ENCODE measurements around the gene TNK2.

Gene TNK2

GRCh38 chr3:195884691-195885035, 23.7 kb downstream of the TNK2 start:
- Histone ChIP-seq H3K27me3 (ENCODE audit: insufficient read depth, low read length, poor library complexity) (no peaks in the 10 kb centered on the region), H3K79me2 (ENCODE audit: insufficient read depth, low read length) (no peaks in the 10 kb centered on the region), H4K20me1 (ENCODE audit: insufficient read depth, low read length) (0 out of 2 replicates have a peak, but pooled peaks cover 4% of the 10 kb centered on the region), H3K27ac (ENCODE audit: low read length) (no peak overlapping the region), H3K9ac (ENCODE audit: low read depth, low read length) (no peak overlapping the region), H3K4me3 (ENCODE audit: low read depth in 1 of 2, low read length in 2 of 2) (no peak overlapping the region), H3K4me1 (ENCODE audit: insufficient read depth, low read length) (no peaks in the 10 kb centered on the region), H3K9me3 (ENCODE audit: insufficient read depth, low read length, severe bottlenecking) (no peaks in the 10 kb centered on the region), H2AFZ (ENCODE audit: low read depth, low read length) (no peak overlapping the region), H3K36me3 (ENCODE audit: insufficient read depth, low read length) (peaks cover 22% of the 10 kb centered on the region), H3K4me2 (ENCODE audit: insufficient read depth, low read length) (no peak overlapping the region)
- DNase-seq, result no peak
- TF ChIP-seq CTCF (IDR thresholded peaks at IDR 0.05; ENCODE audit: borderline replicate concordance, extremely low read depth, low read length, poor library complexity, severe bottlenecking) (no peak), EZH2 (IDR thresholded peaks at IDR 0.05; ENCODE audit: borderline replicate concordance, low read depth, low read length, severe bottlenecking) (no peak)
- ATAC-seq (ENCODE audit: insufficient read depth, low read depth), result no peak

DNA sequence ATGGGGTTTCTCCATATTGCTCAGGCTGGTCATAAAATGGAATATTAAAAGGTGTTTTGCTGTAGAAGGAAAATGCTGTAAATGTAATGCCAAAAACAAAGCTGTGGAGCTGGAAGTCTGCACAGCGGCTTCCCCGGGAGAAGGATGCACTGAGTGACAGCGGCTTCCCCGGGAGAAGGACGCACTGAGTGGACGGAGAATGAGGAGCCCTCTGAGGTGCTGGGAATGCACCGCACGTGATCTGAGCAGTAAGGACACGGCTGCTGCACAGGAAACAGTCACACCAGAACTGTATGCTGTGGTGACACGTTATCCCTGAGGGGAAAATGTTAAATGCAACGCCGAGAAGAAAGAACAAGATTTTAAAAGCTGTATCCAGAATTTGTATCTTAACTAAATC, 24.6 kb downstream of the TNK2 start:
- no peak for DNase-seq
- H3K79me2 ChIP-seq (ENCODE audit: insufficient read depth, low read length), result no peaks in the 10 kb centered on the region
- no peak overlapping the region for H3K4me3 ChIP-seq (ENCODE audit: low read depth in 1 of 2, low read length in 2 of 2)
- TF ChIP-seq EZH2 (IDR thresholded peaks at IDR 0.05; ENCODE audit: borderline replicate concordance, low read depth, low read length, severe bottlenecking) (no peak), CTCF (IDR thresholded peaks at IDR 0.05; ENCODE audit: borderline replicate concordance, extremely low read depth, low read length, poor library complexity, severe bottlenecking) (no peak)
- no peak for ATAC-seq (ENCODE audit: insufficient read depth, low read depth)
- no peak overlapping the region for H3K4me2 ChIP-seq (ENCODE audit: insufficient read depth, low read length)
- no peak overlapping the region for H3K9ac ChIP-seq (ENCODE audit: low read depth, low read length)
- H3K4me1 ChIP-seq (ENCODE audit: insufficient read depth, low read length), result no peaks in the 10 kb centered on the region
- H3K36me3 ChIP-seq (ENCODE audit: insufficient read depth, low read length), result peaks cover 28% of the 10 kb centered on the region
- H3K27ac ChIP-seq (ENCODE audit: low read length), result no peak overlapping the region
- H3K9me3 ChIP-seq (ENCODE audit: insufficient read depth, low read length, severe bottlenecking), result no peaks in the 10 kb centered on the region
- no peaks in the 10 kb centered on the region for H3K27me3 ChIP-seq (ENCODE audit: insufficient read depth, low read length, poor library complexity)
- H4K20me1 ChIP-seq (ENCODE audit: insufficient read depth, low read length), result 0 out of 2 replicates have a peak, but pooled peaks cover 4% of the 10 kb centered on the region
- H2AFZ ChIP-seq (ENCODE audit: low read depth, low read length), result no peak overlapping the region

- Histone ChIP-seq H3K36me3 (ENCODE audit: insufficient read depth, low read length) (peaks cover 33% of the 10 kb centered on the region), H3K4me2 (ENCODE audit: insufficient read depth, low read length) (no peak overlapping the region), H3K27me3 (ENCODE audit: insufficient read depth, low read length, poor library complexity) (no peaks in the 10 kb centered on the region), H3K4me1 (ENCODE audit: insufficient read depth, low read length) (no peaks in the 10 kb centered on the region), H3K79me2 (ENCODE audit: insufficient read depth, low read length) (no peaks in the 10 kb centered on the region), H3K27ac (ENCODE audit: low read length) (no peak overlapping the region), H3K9me3 (ENCODE audit: insufficient read depth, low read length, severe bottlenecking) (no peaks in the 10 kb centered on the region), H2AFZ (ENCODE audit: low read depth, low read length) (no peak overlapping the region), H3K4me3 (ENCODE audit: low read depth in 1 of 2, low read length in 2 of 2) (no peak overlapping the region), H3K9ac (ENCODE audit: low read depth, low read length) (no peak overlapping the region), H4K20me1 (ENCODE audit: insufficient read depth, low read length) (0 out of 2 replicates have a peak, but pooled peaks cover 4% of the 10 kb centered on the region)
- ATAC-seq (ENCODE audit: insufficient read depth, low read depth) (no peak), DNase-seq (no peak)
- TF ChIP-seq EZH2 (IDR thresholded peaks at IDR 0.05; ENCODE audit: borderline replicate concordance, low read depth, low read length, severe bottlenecking), result no peak
- TF ChIP-seq CTCF (IDR thresholded peaks at IDR 0.05; ENCODE audit: borderline replicate concordance, extremely low read depth, low read length, poor library complexity, severe bottlenecking), result no peak
Measured at GRCh38 chr3:195883160-195883559, 25.2 kb downstream of the TNK2 start.

DNA sequence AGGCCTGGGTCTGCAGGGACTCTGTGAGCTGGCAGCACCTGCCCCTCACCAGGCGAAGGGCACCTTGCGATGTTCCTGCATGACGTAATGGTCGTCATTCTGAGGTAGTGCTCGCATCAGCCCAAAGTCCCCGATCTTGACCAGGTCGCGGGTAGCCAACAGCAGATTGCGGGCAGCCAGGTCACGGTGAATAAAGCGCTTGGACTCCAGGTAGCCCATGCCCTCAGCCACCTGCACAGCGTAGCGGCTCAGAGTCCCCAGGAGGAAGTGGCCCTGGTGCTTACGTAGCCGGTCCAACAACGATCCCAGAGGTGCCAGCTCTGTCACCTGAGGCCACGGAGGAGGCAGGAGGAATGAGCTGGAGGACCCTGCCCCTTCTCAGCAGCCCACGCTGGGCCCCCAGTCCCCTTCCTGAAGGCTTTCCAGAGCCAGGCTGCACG, 26.3 kb downstream of the TNK2 start:
- Histone ChIP-seq H2AFZ (ENCODE audit: low read depth, low read length) (no peak overlapping the region), H3K9me3 (ENCODE audit: insufficient read depth, low read length, severe bottlenecking) (no peaks in the 10 kb centered on the region), H3K9ac (ENCODE audit: low read depth, low read length) (no peak overlapping the region), H3K36me3 (ENCODE audit: insufficient read depth, low read length) (peaks cover 36% of the 10 kb centered on the region), H3K27me3 (ENCODE audit: insufficient read depth, low read length, poor library complexity) (no peaks in the 10 kb centered on the region), H3K4me1 (ENCODE audit: insufficient read depth, low read length) (no peaks in the 10 kb centered on the region), H4K20me1 (ENCODE audit: insufficient read depth, low read length) (peaks cover 4% of the 10 kb centered on the region; the same call in 1 of the 2 replicates), H3K4me2 (ENCODE audit: insufficient read depth, low read length) (no peak overlapping the region), H3K79me2 (ENCODE audit: insufficient read depth, low read length) (no peaks in the 10 kb centered on the region), H3K27ac (ENCODE audit: low read length) (no peak overlapping the region), H3K4me3 (ENCODE audit: low read depth in 1 of 2, low read length in 2 of 2) (no peak overlapping the region)
- no peak for TF ChIP-seq CTCF (IDR thresholded peaks at IDR 0.05; ENCODE audit: borderline replicate concordance, extremely low read depth, low read length, poor library complexity, severe bottlenecking)
- TF ChIP-seq EZH2 (IDR thresholded peaks at IDR 0.05; ENCODE audit: borderline replicate concordance, low read depth, low read length, severe bottlenecking), result no peak
- DNase-seq (no peak), ATAC-seq (ENCODE audit: insufficient read depth, low read depth) (no peak)

All from DND-41 (cell line).